IPS-NIHi7 (cell line): ENCODE data around the gene GMDS.

ENCODE experiments used
- DNase-seq: peaks from one replicate; pipeline ENCODE4 v3.0.0; 2012; ENCODE audit warnings: mixed read lengths; ENCODE audit errors: extremely low spot score

GMDS gene

DNA sequence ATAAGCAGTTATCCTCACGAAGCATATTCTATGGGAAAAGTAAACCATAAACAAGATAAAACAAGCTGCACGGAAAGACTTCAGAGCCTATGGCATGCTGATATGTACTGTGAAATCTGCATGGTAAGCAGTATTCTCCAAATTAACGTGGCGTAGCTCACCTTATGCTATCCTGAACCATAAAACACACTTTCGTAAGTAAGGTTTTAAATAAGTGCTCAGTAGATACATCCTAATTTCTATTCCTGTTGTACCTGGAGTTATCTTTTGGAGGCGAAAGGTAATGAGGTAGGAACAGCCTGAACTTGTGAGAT lies 208.7 kb downstream of the GMDS start:
- no peak for DNase-seq

DNA sequence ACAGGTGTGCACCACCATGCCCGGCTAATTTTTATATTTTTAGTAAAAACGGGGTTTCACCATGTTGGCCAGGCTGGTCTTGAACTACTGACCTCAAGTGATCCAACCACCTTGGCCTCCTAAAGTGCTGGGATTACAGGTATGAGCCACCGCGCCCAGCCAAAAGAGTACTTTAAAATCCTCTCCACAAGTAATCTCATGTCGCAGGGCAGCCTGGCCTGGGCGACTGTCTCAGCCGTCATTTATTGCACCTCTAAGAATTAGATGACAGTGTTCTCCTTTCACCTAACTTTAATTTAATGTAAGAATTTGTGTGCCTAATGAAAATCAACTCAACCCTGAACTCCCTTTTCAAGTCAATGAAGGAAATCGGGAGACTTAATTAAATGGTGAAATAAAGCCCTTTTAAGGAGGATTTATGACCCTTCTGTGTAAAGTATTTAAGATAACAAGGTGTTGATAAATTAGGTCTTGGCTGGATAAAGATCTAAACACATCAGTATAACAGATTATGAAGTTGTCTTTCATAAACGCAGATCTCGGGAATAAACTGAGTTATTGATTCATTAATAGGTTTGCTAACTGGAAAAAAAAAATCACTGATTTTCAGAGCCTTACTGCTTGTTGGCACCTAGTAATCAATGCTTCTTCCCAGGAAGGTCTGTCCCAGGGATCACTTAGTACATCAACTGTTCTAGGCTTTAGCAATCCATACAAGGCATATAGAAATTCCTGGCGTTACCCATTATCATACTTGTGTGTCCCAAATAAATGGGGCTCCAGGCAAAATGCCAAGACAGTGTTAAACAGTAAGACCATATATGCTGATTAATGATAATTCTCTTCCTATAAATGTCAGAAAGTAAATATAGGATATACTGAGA lies 209.3 kb downstream of the GMDS start:
- DNase-seq = no peak

DNA sequence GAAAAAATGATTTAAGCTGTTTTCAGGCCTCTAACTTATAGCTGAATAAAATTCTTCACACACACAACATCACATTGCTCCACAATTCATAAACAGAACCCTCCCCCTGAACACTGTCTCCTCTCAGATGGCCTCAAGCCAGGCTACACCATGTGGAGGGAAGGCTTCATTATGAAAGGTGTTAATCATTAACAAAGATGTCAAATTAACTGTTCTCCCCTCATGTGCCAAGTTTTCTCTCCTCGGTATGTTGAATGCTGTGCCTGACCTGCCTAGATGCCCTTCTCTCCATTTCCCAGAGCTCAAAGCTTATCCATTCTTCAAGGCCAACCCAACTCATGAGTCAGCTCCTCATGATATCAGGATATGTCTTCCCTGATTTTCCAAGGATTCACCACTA lies 210.4 kb downstream of the GMDS start:
- DNase-seq = no peak

DNA sequence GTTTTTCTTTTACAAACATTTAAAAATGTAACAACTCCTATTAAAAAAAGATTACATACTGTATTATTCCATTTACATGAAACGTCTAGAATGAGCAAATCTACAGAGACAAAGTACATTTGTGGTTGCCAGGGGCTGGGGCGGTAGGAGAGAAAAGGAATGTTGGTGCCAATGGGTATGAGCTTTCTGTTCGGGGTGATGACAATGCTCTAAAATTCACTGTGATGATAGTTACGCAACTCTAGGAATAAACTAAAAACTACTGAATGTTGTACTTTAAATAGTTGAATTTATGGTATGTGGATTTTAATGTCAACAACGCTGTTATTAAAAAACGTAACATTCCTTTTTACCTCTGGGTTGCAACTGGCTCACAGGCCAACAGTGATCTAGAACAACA lies 211.1 kb downstream of the GMDS start:
- DNase-seq = no peak

DNA sequence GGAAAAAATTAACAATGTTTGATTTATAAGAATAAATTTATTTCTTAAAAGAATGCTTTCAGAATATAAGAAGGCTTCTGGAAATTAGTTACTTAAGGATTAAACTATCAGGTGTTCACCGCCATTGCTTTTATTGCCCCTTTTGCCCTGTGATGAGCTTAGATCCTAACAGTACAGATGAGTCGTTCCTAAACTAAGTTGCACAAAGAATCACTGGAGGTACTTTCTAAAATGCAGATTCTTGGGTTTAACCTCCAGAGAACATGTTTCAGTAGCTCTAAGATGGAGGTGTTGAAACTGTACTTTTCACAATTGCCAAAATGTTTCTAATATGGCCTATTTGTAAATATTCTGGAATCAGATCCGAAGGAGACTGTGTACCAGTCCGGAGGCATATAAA lies 211.9 kb downstream of the GMDS start:
- no peak for DNase-seq

DNA sequence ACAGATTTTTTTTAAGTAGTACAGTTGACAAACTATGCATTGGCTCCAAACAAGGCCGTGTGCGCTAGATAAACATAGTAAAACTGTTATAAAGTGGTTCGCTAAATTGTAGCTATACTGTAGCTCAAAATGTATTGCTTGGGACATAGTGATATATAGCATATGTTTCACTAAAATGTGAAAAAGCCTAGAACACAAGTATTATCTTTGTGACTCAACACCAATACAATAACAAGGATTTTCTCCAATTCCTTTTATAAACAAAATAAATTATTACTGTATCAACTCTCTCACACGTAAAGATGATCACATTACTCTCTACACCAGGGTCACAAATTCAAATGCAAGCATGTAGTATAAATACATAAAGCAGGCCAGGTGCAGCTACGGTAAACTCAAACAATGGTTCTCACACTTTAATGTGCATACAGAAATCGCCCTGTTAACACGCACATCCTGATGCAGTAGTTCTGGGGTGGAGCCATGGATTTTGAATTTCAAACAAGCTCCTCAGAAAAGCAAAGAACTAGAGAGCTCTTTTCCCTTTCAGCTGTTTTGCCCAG lies 214.6 kb downstream of the GMDS start:
- DNase-seq = no peak

DNA sequence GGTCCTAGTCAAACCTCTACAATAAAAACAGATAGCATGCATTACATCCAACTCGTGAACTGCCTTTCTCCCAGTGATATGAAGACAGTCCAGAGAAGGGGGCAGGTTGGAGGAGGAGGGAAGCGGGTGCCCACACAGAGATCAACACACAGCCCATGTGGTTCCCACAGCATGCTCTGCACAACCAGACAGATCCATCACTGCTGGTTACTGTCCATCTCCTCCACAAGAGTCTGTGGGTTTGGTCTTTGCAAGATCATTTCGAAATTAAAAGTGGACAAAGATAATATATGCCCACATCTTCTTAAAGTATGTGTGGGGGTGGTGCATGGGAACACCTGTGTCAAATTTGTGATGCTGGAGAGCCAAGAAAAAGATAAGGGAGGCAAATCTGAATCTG lies 215.5 kb downstream of the GMDS start:
- no peak for DNase-seq

DNA sequence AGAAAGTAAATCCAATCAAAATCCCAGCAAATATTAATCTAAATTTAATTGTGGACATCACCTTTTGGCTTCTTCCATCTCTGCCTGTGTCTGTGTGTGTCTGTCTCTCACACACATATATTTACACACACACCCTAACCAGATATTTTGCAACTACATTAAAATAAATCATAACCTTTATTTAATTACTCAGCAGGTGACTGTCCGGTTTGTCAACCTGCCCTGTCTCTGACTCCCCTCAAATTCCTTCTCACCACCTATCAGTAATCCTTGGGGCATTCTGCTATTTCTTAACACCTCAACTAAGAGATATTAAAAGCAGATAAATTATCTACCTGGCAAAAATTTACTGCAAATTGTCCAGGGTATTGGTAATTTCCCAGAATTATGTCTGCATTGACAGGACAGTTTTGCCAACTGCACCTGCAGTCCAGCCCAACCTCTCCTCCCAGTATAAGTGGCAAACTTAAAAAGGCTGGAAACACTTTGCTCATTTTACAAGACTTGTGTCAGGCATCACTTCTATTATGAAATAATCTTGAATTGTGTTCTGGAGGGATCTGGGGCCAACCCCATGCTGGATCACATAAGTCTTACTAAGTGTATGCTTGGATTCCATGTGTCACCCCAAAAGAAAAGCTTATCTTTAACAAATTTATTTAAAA lies 216.1 kb downstream of the GMDS start:
- no peak for DNase-seq

DNA sequence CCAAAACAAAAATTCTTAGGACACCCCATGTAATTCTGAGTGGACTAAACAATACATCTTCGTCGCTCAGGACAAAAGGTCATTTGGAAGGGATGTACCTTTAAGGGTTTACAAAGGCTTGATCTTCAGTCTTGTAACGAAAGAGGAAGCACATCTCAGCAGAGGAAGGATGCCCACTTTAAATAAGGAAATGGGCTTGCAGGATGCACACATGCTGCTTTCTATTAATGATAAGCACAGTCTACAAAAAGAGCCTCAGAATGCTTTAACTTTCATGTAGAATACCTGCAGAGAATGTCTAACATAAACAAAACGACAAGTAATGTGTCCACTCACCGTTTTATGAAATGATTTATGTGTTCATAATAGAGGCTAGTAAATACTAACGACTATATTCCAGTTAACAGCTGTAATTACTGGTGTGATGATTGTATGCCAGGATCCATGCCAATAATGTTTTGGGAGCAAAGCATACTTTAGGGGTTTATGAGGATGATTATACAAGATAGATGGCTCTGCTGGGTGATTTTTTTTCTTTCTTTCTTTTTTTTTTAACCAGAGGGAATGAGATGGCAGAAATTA lies 216.9 kb downstream of the GMDS start:
- DNase-seq = no peak

DNA sequence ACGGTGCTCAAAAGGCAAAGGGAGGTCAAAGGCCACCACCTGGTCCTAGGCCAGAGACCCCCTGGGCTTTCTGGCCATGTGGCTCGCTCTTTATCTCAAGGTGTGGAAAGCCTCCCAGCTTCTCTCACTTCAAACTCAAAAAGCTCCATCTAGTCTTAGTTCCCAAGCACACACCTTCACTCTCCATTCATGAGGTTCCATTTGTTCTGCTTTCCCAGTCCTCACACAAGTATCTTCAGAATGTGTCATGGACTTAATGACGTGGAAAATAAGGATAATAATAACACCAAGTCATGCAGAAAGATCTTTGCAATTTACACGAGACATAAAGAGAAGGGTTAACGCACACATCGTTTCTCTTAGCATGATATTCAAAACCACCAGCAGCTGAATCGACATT lies 219.3 kb downstream of the GMDS start:
- no peak for DNase-seq

DNA sequence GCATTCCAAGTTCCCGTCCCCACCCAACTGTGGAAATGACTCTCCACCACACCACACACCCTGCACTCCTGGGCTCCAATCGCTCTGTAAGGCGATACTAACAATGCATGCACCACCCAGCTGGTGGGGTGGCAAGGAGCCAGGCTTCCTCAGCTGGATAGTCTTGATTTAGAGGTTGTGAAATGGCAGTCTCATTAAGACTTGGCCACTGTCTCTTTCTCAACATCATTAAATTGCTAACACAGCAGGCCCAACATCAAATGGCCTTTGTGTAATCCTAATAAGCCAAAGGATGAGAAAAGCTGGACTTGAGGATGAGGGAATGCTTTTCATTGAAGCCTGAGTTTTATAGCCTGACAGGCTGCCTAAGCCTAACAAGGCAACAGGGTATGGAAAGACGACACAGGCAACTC lies 223.7 kb downstream of the GMDS start:
- DNase-seq = no peak

DNA sequence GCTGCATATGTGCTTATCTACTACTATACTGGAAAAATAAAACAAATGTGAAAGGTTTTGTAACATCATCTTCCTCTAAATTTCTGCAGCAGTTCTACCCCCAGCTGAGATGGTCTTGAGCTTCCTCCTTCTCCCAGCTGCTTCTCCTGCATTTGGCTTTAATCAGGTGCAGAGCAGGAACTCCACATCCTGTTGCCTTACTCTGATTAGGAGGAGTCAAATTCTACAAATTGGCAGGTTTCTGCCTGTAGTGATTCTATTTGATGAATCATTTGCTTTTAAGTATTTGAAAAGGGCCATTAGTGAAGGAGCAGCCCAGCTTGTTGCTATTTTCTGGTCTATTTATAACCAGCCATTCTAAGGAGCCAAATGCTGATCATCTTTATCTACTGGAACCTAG lies 224.5 kb downstream of the GMDS start:
- peak; percentile 26 for DNase-seq

DNA sequence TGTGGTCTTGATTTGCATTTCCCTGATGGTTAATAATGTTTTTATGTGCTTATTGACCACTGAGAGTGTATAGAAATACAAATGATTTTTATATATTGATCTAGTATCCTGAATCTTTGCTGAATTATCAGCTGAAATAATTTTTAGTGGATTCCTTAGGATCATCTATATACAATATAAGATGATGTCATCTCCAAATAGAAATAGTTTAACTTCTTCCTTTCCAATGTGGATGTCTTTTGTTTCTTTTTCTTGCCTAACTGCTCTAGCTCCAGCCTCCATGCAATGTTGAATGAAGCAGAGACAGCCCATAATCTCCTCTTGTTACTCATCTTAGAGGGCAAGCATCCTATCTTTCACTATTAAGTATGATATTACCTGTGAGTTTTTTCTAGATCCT lies 226.4 kb downstream of the GMDS start:
- DNase-seq = no peak

DNA sequence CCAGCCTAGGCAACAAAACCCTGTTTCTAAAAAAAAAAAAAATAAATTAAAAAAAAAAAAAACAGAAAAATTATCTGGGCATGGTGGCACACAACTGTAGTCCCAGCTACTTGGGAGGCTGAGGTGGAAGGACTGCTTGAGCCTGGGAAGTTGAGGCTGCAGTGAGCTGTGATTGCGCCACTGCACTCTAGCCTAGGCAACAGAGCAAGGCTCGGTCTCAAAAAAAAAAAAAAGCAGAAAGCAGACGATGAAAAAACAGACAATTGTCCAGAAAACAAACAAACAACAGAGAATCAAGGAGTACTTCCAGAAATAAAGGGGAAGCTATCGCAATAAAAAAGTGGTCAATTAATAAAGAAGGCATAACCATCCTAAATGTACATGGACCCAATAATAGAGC lies 229.4 kb downstream of the GMDS start:
- DNase-seq = no peak

DNA sequence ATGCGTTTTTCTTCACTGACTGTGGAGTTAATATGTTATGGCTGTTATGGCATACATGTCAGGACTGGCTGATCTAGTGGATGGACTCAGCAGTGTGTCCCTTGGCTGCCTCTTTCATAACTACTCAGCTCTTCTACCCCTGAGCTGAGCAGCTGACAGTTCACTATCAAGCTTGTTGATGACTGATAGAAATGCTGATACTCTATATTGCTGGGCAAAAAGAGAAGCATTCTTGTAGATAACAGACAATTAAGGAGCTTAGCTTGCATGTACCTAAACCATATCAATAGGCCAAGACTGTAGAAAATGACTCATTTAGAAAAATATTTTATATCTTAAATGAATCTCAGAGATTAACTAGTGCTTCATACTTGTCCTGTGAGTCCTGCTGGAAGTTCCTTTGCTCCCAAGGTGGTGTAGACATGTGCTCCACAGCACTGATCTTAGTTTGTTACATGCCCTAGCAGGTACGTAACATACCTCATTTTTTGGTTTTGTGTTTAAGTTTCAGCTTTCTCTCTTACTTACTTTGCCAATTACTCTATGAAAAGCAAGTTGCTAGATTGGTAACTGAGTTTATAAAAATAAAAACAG lies 236.9 kb downstream of the GMDS start:
- DNase-seq = no peak

DNA sequence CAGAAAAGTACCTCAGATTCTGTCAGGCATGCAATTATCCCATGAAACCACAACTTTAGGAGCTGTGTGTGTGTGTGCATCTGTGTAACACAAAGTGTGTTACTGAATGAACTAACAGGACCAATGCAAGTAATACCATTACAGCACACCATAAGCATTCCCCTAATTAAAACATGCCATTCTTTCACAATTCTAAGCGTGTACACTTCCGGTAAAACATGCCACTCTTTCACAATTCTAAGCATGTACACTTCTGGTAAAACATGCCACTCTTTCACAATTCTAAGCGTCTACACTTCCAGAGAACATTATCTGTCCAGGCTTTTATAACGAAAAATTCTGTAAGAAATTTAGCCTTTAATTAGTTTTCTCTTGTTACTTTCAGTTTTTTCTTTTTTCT lies 238.2 kb downstream of the GMDS start:
- no peak for DNase-seq

DNA sequence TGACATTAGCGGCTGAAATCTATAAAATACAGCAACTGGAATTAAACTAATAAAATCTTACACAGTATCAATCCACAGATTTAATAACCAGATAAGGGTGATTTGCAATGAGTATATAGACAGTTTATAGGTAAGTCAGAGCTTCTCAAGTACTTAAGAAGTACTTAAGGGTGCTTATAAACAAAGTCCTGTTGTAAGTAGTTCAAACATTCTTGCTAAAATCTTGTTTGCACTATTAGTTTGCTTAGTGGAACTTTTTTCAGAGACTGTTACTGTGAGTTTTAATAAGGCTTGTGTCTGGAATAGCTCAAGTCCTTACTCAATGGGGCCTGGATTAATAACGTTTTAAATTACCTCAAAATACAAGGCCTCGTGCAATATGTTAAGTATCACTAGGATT lies 240.5 kb downstream of the GMDS start:
- no peak for DNase-seq

DNA sequence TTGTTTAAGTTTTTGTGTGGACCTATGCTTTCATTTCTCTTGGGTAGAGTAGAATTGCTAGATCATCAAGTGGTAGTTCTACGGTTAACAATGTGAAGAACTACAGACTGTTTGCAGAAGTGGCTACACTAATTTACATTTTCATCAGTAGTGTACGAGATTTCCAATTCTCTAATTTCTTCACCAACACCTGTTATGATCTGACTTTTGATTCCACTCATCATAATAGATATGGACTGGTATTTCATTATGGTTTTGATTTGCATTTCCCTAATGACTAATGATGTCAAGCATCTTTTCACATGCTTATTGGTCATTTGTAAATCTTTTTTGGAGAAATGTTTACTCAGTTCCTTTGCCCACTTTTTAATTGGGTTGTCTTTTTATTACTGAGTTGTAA lies 244.4 kb downstream of the GMDS start:
- no peak for DNase-seq

DNA sequence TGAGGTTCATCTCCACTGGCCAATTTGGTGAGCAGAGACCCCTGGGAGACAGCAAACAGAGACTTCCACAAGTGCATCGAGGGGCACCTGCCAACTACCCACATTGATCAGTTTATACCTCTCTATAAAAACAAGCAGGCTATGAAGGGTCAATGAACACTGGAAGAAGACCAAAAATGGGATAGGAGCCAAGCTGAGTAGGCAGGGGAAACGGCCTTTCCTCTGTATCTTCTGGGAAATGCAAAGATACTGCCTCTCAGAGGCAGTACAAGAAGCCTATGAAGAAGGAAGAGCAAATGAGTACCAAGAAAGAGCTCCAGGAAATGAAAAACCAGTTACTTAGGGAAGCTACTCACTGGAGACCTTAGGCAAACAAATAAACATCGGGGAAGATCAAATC lies 247.7 kb downstream of the GMDS start:
- no peak for DNase-seq

DNA sequence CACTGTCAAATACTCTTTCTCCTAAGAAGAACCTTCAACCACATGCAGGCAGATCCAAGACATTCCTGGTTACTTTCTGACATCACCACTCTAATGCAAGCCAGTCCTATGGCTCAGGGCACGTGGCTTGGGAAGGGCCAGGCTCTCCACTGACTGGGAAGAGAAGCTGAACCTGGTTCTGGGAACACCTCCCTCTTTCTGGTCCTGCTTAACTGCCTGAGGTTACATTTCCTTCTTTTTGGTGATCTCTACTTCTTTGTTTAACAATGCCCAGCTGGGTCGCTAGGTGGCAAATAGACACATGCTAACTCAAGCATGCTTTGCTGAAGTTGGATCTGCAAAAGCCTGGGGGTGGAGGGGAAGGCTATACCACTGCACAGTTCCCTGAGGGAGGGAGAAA lies 249.8 kb downstream of the GMDS start:
- DNase-seq = peak; percentile 31

DNA sequence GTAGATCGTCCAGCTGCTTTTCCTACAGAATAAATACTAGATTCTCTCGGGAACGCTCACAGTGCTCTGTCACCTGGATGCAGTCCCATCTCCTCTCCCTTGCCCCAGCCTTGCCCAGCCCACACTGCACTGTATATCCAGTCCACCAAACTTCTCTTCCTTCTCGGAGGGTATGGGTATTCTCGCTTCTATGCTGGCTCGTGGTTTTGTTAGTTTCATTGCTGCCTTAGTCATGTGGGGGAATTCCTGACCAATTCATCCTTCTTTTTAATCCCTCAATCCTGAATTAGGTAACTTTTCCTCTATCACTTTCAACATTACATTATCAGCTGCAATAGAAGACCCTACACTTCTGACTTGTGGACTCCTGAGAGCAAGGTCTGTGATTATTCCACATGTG lies 252.4 kb downstream of the GMDS start:
- DNase-seq = no peak

DNA sequence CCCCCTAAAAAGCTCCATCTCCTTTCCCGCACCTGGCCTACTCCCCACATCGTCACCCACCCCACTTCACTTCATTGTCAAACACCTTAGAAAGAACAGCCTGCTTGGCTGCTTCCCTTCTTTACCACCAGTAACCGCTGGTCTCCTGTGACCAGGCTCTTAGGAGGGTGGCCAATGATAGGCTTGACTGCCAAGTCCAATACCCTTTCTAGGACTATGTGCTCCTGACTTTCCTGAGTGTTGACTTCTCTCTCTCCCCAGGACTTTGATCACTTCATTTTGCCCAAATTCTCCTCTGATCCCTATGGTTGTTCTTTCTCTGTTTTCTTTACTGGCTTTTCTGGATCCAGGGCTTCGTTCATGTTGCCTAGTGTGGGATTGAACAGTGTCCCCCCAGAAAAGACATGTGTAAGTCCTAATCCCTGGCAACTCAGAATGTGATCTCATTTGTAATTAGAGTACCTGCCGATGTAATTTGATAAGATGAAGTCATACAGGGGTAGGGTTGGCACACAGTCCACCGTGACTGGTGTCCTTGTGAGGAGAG lies 254.0 kb downstream of the GMDS start:
- DNase-seq = no peak
